ENCODE data around the gene SFTA2.

SFTA2 gene

DNA sequence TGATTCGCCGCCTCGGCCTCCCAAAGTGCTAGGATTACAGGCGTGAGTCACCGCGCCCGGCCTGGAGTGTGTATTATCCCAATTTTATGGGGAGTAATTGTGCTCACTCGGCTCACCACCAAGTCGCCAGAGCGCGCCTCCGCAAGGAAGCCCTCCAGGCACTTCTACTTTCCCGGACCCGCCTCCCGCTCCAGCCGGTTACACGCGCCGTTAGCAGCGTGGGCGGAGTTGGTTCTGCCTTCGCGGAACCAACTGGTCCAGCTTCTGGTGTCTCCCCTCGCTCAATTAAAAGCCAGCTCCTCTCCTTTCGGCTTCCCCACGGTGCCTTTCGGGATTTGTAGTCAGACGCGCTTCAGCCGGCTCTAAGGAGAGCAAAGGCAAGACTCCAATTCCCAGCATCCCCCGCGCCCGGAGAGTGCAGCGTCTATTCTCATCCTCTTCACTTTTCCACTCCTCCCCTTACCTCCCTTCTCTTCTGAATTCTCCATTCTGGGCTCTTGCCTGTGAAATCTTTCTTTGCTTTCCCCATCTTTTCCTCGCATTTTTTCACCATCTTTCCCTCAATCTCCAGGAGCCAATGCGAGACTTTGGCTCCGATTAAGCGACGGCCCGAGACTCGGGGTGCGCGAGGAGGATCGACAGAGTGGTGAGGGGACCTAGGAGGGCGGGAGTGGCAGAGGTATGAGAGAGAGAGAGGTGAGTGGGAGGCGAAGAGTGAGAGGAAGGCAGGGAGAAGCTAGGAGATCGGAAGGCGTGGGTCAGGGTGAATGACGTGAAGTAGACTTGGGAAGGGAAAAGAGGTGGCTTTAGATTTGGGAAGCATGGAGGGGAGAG, 24.0 kb downstream of the SFTA2 start, which contains the start of gene GTF2H4:
Gene GTF2H4 (plus strand): TSS at position 450 of the 834 bp plus-strand sequence.
- H3K9me3 ChIP-seq (ENCODE audit: control insufficient read depth, insufficient read depth, low read depth, low read length): no peaks in the 10 kb centered on the region
- peak within 1 kb of the TSS; percentile 91 for H3K4me3 ChIP-seq (ENCODE audit: low read depth, low read length)
- ChIA-PET POLR2A (interaction anchor here (0.6 to 1.7 kb wide), 12 partner anchors 19 to 919 kb away, joined by 3 to 6 read pairs (median 4); partner anchors contain the start of genes DDR1, HSPA1B, MDC1 and NRM), CTCF (interaction anchor here (0.6 to 3.1 kb wide), 8 partner anchors 31 to 389 kb away, joined by 3 to 13 read pairs (median 5); no protein-coding TSS in a partner anchor)
- H3K27ac ChIP-seq (ENCODE audit: extremely low read depth, low read depth, low read length): peak within 1 kb of the TSS; percentile 61
- peaks cover 6 to 37% of the 10 kb centered on the region in 2 experiments; a peak in 2 of 3 replicates for H3K36me3 ChIP-seq (ENCODE audit: control insufficient read depth in 2 of 2, insufficient read depth in 1 of 2, low read length in 2 of 2)
- H3K4me1 ChIP-seq (ENCODE audit: control insufficient read depth, insufficient read depth, low read length): no peaks in the 10 kb centered on the region; the same call in 1 of the 2 replicates
- TF ChIP-seq, protein P1, sequence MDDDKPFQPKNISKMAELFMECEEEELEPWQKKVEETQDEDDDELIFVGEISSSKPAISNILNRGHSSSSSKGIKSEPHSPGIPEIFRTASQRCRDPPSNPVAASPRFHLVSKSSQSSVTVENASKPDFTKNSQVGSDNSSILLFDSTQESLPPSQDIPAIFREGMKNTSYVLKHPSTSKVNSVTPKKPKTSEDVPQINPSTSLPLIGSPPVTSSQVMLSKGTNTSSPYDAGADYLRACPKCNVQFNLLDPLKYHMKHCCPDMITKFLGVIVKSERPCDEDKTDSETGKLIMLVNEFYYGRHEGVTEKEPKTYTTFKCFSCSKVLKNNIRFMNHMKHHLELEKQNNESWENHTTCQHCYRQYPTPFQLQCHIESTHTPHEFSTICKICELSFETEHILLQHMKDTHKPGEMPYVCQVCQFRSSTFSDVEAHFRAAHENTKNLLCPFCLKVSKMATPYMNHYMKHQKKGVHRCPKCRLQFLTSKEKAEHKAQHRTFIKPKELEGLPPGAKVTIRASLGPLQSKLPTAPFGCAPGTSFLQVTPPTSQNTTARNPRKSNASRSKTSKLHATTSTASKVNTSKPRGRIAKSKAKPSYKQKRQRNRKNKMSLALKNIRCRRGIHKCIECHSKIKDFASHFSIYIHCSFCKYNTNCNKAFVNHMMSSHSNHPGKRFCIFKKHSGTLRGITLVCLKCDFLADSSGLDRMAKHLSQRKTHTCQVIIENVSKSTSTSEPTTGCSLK (tag by site-specific recombination; IDR thresholded peaks at IDR 0.05): no peak
- peak; percentile 98 for TF ChIP-seq PRDM1 (tag by site-specific recombination; IDR thresholded peaks at IDR 0.05)
- TF ChIP-seq ZNF521 (tag by site-specific recombination; IDR thresholded peaks at IDR 0.05): no peak
- TF ChIP-seq ZNF560 (tag by site-specific recombination; IDR thresholded peaks at IDR 0.05; ENCODE audit: borderline replicate concordance): no peak
- TF ChIP-seq ZNF274 (IDR thresholded peaks at IDR 0.05; ENCODE audit: low read length): no peak
- TF ChIP-seq ZNF274 (tag by site-specific recombination; IDR thresholded peaks at IDR 0.05; ENCODE audit: borderline replicate concordance): no peak
- peak; percentile 99; the same call in 1 of the 2 replicates for TF ChIP-seq KLF16 (tag by site-specific recombination; IDR thresholded peaks at IDR 0.05)
- no peak for TF ChIP-seq ZNF514 (tag by site-specific recombination; IDR thresholded peaks at IDR 0.05)
- peak; percentile 97 for TF ChIP-seq SP7 (tag by site-specific recombination; IDR thresholded peaks at IDR 0.05)
- TF ChIP-seq ZNF114 (tag by site-specific recombination; IDR thresholded peaks at IDR 0.05): 0 out of 2 replicates have a peak, but pooled peaks have one; percentile 31
- no peak for TF ChIP-seq ZNF23 (tag by site-specific recombination; IDR thresholded peaks at IDR 0.05; ENCODE audit: borderline replicate concordance)
- no peak for TF ChIP-seq ZNF433 (tag by site-specific recombination; IDR thresholded peaks at IDR 0.05; ENCODE audit: low read depth)
- TF ChIP-seq ZNF211 (tag by site-specific recombination; IDR thresholded peaks at IDR 0.05; ENCODE audit: low read depth): no peak
- no peak for TF ChIP-seq ZNF157 (tag by site-specific recombination; IDR thresholded peaks at IDR 0.05)
- TF ChIP-seq, protein P2, sequence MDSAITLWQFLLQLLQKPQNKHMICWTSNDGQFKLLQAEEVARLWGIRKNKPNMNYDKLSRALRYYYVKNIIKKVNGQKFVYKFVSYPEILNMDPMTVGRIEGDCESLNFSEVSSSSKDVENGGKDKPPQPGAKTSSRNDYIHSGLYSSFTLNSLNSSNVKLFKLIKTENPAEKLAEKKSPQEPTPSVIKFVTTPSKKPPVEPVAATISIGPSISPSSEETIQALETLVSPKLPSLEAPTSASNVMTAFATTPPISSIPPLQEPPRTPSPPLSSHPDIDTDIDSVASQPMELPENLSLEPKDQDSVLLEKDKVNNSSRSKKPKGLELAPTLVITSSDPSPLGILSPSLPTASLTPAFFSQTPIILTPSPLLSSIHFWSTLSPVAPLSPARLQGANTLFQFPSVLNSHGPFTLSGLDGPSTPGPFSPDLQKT (IDR thresholded peaks at IDR 0.05; ENCODE audit: borderline replicate concordance, low read depth, low read length): no peak
- TF ChIP-seq ZFP69B (tag by site-specific recombination; IDR thresholded peaks at IDR 0.05): peak; percentile 89
- no peak for TF ChIP-seq ZNF423 (tag by site-specific recombination; IDR thresholded peaks at IDR 0.05)
- TF ChIP-seq, protein P3, sequence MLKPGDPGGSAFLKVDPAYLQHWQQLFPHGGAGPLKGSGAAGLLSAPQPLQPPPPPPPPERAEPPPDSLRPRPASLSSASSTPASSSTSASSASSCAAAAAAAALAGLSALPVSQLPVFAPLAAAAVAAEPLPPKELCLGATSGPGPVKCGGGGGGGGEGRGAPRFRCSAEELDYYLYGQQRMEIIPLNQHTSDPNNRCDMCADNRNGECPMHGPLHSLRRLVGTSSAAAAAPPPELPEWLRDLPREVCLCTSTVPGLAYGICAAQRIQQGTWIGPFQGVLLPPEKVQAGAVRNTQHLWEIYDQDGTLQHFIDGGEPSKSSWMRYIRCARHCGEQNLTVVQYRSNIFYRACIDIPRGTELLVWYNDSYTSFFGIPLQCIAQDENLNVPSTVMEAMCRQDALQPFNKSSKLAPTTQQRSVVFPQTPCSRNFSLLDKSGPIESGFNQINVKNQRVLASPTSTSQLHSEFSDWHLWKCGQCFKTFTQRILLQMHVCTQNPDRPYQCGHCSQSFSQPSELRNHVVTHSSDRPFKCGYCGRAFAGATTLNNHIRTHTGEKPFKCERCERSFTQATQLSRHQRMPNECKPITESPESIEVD (tag by site-specific recombination; IDR thresholded peaks at IDR 0.05): peak; percentile 45; the same call in 1 of the 2 replicates
- TF ChIP-seq, protein P4, sequence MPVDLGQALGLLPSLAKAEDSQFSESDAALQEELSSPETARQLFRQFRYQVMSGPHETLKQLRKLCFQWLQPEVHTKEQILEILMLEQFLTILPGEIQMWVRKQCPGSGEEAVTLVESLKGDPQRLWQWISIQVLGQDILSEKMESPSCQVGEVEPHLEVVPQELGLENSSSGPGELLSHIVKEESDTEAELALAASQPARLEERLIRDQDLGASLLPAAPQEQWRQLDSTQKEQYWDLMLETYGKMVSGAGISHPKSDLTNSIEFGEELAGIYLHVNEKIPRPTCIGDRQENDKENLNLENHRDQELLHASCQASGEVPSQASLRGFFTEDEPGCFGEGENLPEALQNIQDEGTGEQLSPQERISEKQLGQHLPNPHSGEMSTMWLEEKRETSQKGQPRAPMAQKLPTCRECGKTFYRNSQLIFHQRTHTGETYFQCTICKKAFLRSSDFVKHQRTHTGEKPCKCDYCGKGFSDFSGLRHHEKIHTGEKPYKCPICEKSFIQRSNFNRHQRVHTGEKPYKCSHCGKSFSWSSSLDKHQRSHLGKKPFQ (tag by site-specific recombination; IDR thresholded peaks at IDR 0.05): peak; percentile 64; the same call in 1 of the 2 replicates
- peak; percentile 98 for TF ChIP-seq ZEB2 (tag by site-specific recombination; IDR thresholded peaks at IDR 0.05)
- no peak for TF ChIP-seq ZNF529 (tag by site-specific recombination; IDR thresholded peaks at IDR 0.05; ENCODE audit: insufficient replicate concordance)
- TF ChIP-seq GLIS1 (tag by site-specific recombination; IDR thresholded peaks at IDR 0.05): peak; percentile 88
- peak; percentile 99 for TF ChIP-seq ZBTB17 (tag by site-specific recombination; IDR thresholded peaks at IDR 0.05)
- 0 out of 2 replicates have a peak, but pooled peaks have one; percentile 23 for TF ChIP-seq HOXD13 (CRISPR knock-in tag; IDR thresholded peaks at IDR 0.05; ENCODE audit: borderline replicate concordance)
- TF ChIP-seq ZNF214 (tag by site-specific recombination; IDR thresholded peaks at IDR 0.05; ENCODE audit: borderline replicate concordance): no peak
- TF ChIP-seq ZFP37 (tag by site-specific recombination; IDR thresholded peaks at IDR 0.05): peak; percentile 98
- no peak for TF ChIP-seq ZNF670 (tag by site-specific recombination; IDR thresholded peaks at IDR 0.05; ENCODE audit: low read depth)
- TF ChIP-seq ZNF621 (tag by site-specific recombination; IDR thresholded peaks at IDR 0.05): no peak
- no peak for TF ChIP-seq ZNF133 (tag by site-specific recombination; IDR thresholded peaks at IDR 0.05)
- TF ChIP-seq TCF7L2 (IDR thresholded peaks at IDR 0.05; ENCODE audit: borderline replicate concordance, low read depth, low read length): no peak
- TF ChIP-seq SCRT2 (tag by site-specific recombination; IDR thresholded peaks at IDR 0.05): peak; percentile 64
- no peak for TF ChIP-seq ZNF140 (tag by site-specific recombination; IDR thresholded peaks at IDR 0.05)
- no peak for TF ChIP-seq ZNF837 (tag by site-specific recombination; IDR thresholded peaks at IDR 0.05)

Measured in HEK293 (cell line).